ENCODE data around the gene NAV1.
"Not testable (repeated sequence)": the region's sequence is repeated elsewhere in the genome, so short reads cannot be mapped to it uniquely, and the experiment has no call there.

Gene NAV1

GRCh38 chr1:201544710-201545109 lies 5.8 kb downstream of the NAV1 start:
- ChIA-PET CTCF (interaction anchor here (0.6 to 13.4 kb wide), 4 partner anchors 12 to 31 kb away, joined by 3 to 147 read pairs (median 9); partner anchors contain the start of gene NAV1), POLR2A (no interaction called here)
- Histone ChIP-seq H3K9me3 (ENCODE audit: control extremely low read depth in 1 of 5, control insufficient read depth in 4 of 5, insufficient read depth in 2 of 5, low read depth in 1 of 5, low read length in 4 of 5) (no peaks in the 10 kb centered on the region), H3K27ac (ENCODE audit: insufficient read depth in 1 of 2, low read depth in 1 of 2, low read length in 2 of 2, poor library complexity in 1 of 2, severe bottlenecking in 2 of 2) (no peak overlapping the region), H3K4me1 (ENCODE audit: control extremely low read depth in 1 of 4, control insufficient read depth in 4 of 4, insufficient read depth in 4 of 4, low read length in 3 of 4) (peaks cover 0 to 28% (median 18%) of the 10 kb centered on the region in 4 experiments), H3K4me3 (ENCODE audit: control insufficient read depth in 1 of 7, extremely low read depth in 1 of 7, insufficient read depth in 4 of 7, low read depth in 2 of 7, low read length in 6 of 7) (no peak overlapping the region), H3K36me3 (ENCODE audit: control insufficient read depth in 4 of 4, insufficient read depth in 4 of 4, low read length in 3 of 4) (no peaks in the 10 kb centered on the region), H3K27me3 (replicated peaks in 2 of 5; ENCODE audit: control insufficient read depth in 4 of 5, insufficient read depth in 5 of 5, low read length in 4 of 5) (no peaks in the 10 kb centered on the region)
- no peak for DNase-seq
- WGBS (ENCODE audit: insufficient coverage), result 100% methylated on average over 2 of the region's 3 CpGs

- 12% methylated on average over 6 of the region's 9 CpGs for WGBS (ENCODE audit: insufficient coverage)
- peak; percentile 58 to 80 (median 76) for DNase-seq
- CTCF ChIA-PET, result interaction anchor here (0.7 to 13.4 kb wide), 8 partner anchors 8 to 597 kb away, joined by 3 to 147 read pairs (median 4); partner anchors contain the start of gene NAV1
- peak overlapping the region in 2 of 7 experiments; percentile 52 to 69 for H3K4me3 ChIP-seq (ENCODE audit: control insufficient read depth in 1 of 7, extremely low read depth in 1 of 7, insufficient read depth in 4 of 7, low read depth in 2 of 7, low read length in 6 of 7)
- H3K4me1 ChIP-seq (ENCODE audit: control extremely low read depth in 1 of 4, control insufficient read depth in 4 of 4, insufficient read depth in 4 of 4, low read length in 3 of 4), result peaks cover 0 to 15% (median 8%) of the 10 kb centered on the region in 4 experiments
- H3K36me3 ChIP-seq (ENCODE audit: control insufficient read depth in 4 of 4, insufficient read depth in 4 of 4, low read length in 3 of 4), result no peaks in the 10 kb centered on the region
- H3K9me3 ChIP-seq (ENCODE audit: control extremely low read depth in 1 of 5, control insufficient read depth in 4 of 5, insufficient read depth in 2 of 5, low read depth in 1 of 5, low read length in 4 of 5), result no peaks in the 10 kb centered on the region
- H3K27ac ChIP-seq (ENCODE audit: insufficient read depth in 1 of 2, low read depth in 1 of 2, low read length in 2 of 2, poor library complexity in 1 of 2, severe bottlenecking in 2 of 2), result no peak overlapping the region
- POLR2A ChIA-PET, result no interaction called here
- H3K27me3 ChIP-seq (replicated peaks in 2 of 5; ENCODE audit: control insufficient read depth in 4 of 5, insufficient read depth in 5 of 5, low read length in 4 of 5), result no peaks in the 10 kb centered on the region
Measured at GRCh38 chr1:201545851-201546492, 7.0 kb downstream of the NAV1 start.

GRCh38 chr1:201549522-201549921 lies 10.6 kb downstream of the NAV1 start:
- 100% methylated on average over 4 of the region's 5 CpGs for WGBS (ENCODE audit: insufficient coverage)
- H3K36me3 ChIP-seq (ENCODE audit: control insufficient read depth in 4 of 4, insufficient read depth in 4 of 4, low read length in 3 of 4); H3K27ac ChIP-seq (ENCODE audit: insufficient read depth in 1 of 2, low read depth in 1 of 2, low read length in 2 of 2, poor library complexity in 1 of 2, severe bottlenecking in 2 of 2); H3K27me3 ChIP-seq (replicated peaks in 2 of 5; ENCODE audit: control insufficient read depth in 4 of 5, insufficient read depth in 5 of 5, low read length in 4 of 5); POLR2A ChIA-PET; H3K9me3 ChIP-seq (ENCODE audit: control extremely low read depth in 1 of 5, control insufficient read depth in 4 of 5, insufficient read depth in 2 of 5, low read depth in 1 of 5, low read length in 4 of 5); DNase-seq; H3K4me3 ChIP-seq (ENCODE audit: control insufficient read depth in 1 of 7, extremely low read depth in 1 of 7, insufficient read depth in 4 of 7, low read depth in 2 of 7, low read length in 6 of 7): not testable (repeated sequence)
- peaks cover 3 to 47% (median 33%) of the 10 kb centered on the region in 4 experiments for H3K4me1 ChIP-seq (ENCODE audit: control extremely low read depth in 1 of 4, control insufficient read depth in 4 of 4, insufficient read depth in 4 of 4, low read length in 3 of 4)
- CTCF ChIA-PET, result interaction anchor here (1.4 to 13.4 kb wide), 3 partner anchors 9 to 17 kb away, joined by 3 to 147 read pairs (median 20); partner anchors contain the start of gene NAV1

- H3K27ac ChIP-seq (ENCODE audit: insufficient read depth in 1 of 2, low read depth in 1 of 2, low read length in 2 of 2, poor library complexity in 1 of 2, severe bottlenecking in 2 of 2), result no peak overlapping the region
Measured at GRCh38 chr1:201551096-201551495, 12.2 kb downstream of the NAV1 start.

GRCh38 chr1:201551877-201552731 lies 13.2 kb downstream of the NAV1 start:
- CTCF ChIA-PET, result interaction anchor here (0.8 to 13.4 kb wide), 7 partner anchors 9 to 277 kb away, joined by 3 to 147 read pairs (median 5); partner anchors contain the start of genes IPO9 and NAV1
- H3K4me1 ChIP-seq (ENCODE audit: control extremely low read depth in 1 of 4, control insufficient read depth in 4 of 4, insufficient read depth in 4 of 4, low read length in 3 of 4), result peaks cover 6 to 59% (median 52%) of the 10 kb centered on the region in 4 experiments
- no peak overlapping the region for H3K4me3 ChIP-seq (ENCODE audit: control insufficient read depth in 1 of 7, extremely low read depth in 1 of 7, insufficient read depth in 4 of 7, low read depth in 2 of 7, low read length in 6 of 7)
- WGBS (ENCODE audit: insufficient coverage), result 95% methylated on average over 9 of the region's 12 CpGs
- POLR2A ChIA-PET, result no interaction called here
- H3K27ac ChIP-seq (ENCODE audit: insufficient read depth in 1 of 2, low read depth in 1 of 2, low read length in 2 of 2, poor library complexity in 1 of 2, severe bottlenecking in 2 of 2), result no peak overlapping the region
- peak in 2 of 3 donors; percentile 66 to 78 for DNase-seq
- H3K36me3 ChIP-seq (ENCODE audit: control insufficient read depth in 4 of 4, insufficient read depth in 4 of 4, low read length in 3 of 4), result no peaks in the 10 kb centered on the region
- H3K9me3 ChIP-seq (ENCODE audit: control extremely low read depth in 1 of 5, control insufficient read depth in 4 of 5, insufficient read depth in 2 of 5, low read depth in 1 of 5, low read length in 4 of 5), result no peaks in the 10 kb centered on the region
- no peaks in the 10 kb centered on the region for H3K27me3 ChIP-seq (replicated peaks in 2 of 5; ENCODE audit: control insufficient read depth in 4 of 5, insufficient read depth in 5 of 5, low read length in 4 of 5)

More at GRCh38 chr1:201551096-201551495, 12.2 kb downstream of the NAV1 start:
- CTCF ChIA-PET, result interaction anchor here (0.8 to 13.4 kb wide), 9 partner anchors 8 to 278 kb away, joined by 3 to 147 read pairs (median 5); partner anchors contain the start of genes IPO9 and NAV1
- no peaks in the 10 kb centered on the region for H3K36me3 ChIP-seq (ENCODE audit: control insufficient read depth in 4 of 4, insufficient read depth in 4 of 4, low read length in 3 of 4)
- H3K27me3 ChIP-seq (replicated peaks in 2 of 5; ENCODE audit: control insufficient read depth in 4 of 5, insufficient read depth in 5 of 5, low read length in 4 of 5), result no peaks in the 10 kb centered on the region
- POLR2A ChIA-PET, result interaction anchor here (0.7 kb wide), 1 partner anchor 11 kb away, joined by 3 read pairs; no protein-coding TSS in a partner anchor
- 96% methylated on average over 3 of the region's 3 CpGs for WGBS (ENCODE audit: insufficient coverage)
- no peak overlapping the region for H3K4me3 ChIP-seq (ENCODE audit: control insufficient read depth in 1 of 7, extremely low read depth in 1 of 7, insufficient read depth in 4 of 7, low read depth in 2 of 7, low read length in 6 of 7)
- DNase-seq, result no peak
- peaks cover 6 to 55% (median 44%) of the 10 kb centered on the region in 4 experiments for H3K4me1 ChIP-seq (ENCODE audit: control extremely low read depth in 1 of 4, control insufficient read depth in 4 of 4, insufficient read depth in 4 of 4, low read length in 3 of 4)
- no peaks in the 10 kb centered on the region for H3K9me3 ChIP-seq (ENCODE audit: control extremely low read depth in 1 of 5, control insufficient read depth in 4 of 5, insufficient read depth in 2 of 5, low read depth in 1 of 5, low read length in 4 of 5)

GRCh38 chr1:201552941-201553351 lies 14.0 kb downstream of the NAV1 start:
- WGBS (ENCODE audit: insufficient coverage), result 76% methylated on average over 4 of the region's 5 CpGs
- POLR2A ChIA-PET, result no interaction called here

More at GRCh38 chr1:201552941-201553351, 14.0 kb downstream of the NAV1 start:
- Histone ChIP-seq H3K27me3 (replicated peaks in 2 of 5; ENCODE audit: control insufficient read depth in 4 of 5, insufficient read depth in 5 of 5, low read length in 4 of 5) (no peaks in the 10 kb centered on the region), H3K9me3 (ENCODE audit: control extremely low read depth in 1 of 5, control insufficient read depth in 4 of 5, insufficient read depth in 2 of 5, low read depth in 1 of 5, low read length in 4 of 5) (no peaks in the 10 kb centered on the region), H3K4me3 (ENCODE audit: control insufficient read depth in 1 of 7, extremely low read depth in 1 of 7, insufficient read depth in 4 of 7, low read depth in 2 of 7, low read length in 6 of 7) (no peak overlapping the region), H3K27ac (ENCODE audit: insufficient read depth in 1 of 2, low read depth in 1 of 2, low read length in 2 of 2, poor library complexity in 1 of 2, severe bottlenecking in 2 of 2) (no peak overlapping the region), H3K4me1 (ENCODE audit: control extremely low read depth in 1 of 4, control insufficient read depth in 4 of 4, insufficient read depth in 4 of 4, low read length in 3 of 4) (peaks cover 6 to 65% (median 57%) of the 10 kb centered on the region in 4 experiments), H3K36me3 (ENCODE audit: control insufficient read depth in 4 of 4, insufficient read depth in 4 of 4, low read length in 3 of 4) (no peaks in the 10 kb centered on the region)
- DNase-seq, result peak in 1 of 3 donors; percentile 26
- CTCF ChIA-PET, result interaction anchor here (0.8 to 2.4 kb wide), 4 partner anchors 11 to 253 kb away, joined by 3 to 8 read pairs (median 6); no protein-coding TSS in a partner anchor
